ENCODE data around the gene F11R.
"Not testable (repeated sequence)": the region's sequence is repeated elsewhere in the genome, so short reads cannot be mapped to it uniquely, and the experiment has no call there.

GRCh38 chr1:160947174-160947759 is 73.7 kb downstream of the F11R start:
- TF ChIP-seq POLR2A, CTCF (IDR thresholded peaks at IDR 0.05): not testable (repeated sequence)

Data from uterus (tissue), 2 donors.